Panc1 (cell line): ENCODE measurements around the gene KLF15.

Experiments
- POLR2AphosphoS5 ChIP-seq: IDR thresholded peaks from 2 replicates; pipeline ENCODE4 v1.6.1; 2012; ENCODE audit warnings: mild to moderate bottlenecking, low read depth, low read length, moderate library complexity
- SIN3A ChIP-seq: IDR thresholded peaks from 2 replicates; pipeline ENCODE4 v1.6.1; 2012; ENCODE audit warnings: low read depth, mild to moderate bottlenecking, low read length, moderate library complexity, borderline replicate concordance; ENCODE audit not compliant: insufficient read depth
- TCF7L2 ChIP-seq: IDR thresholded peaks from 2 replicates; pipeline ENCODE4 v1.6.1; 2011; ENCODE audit warnings: mild to moderate bottlenecking, low read depth, low read length, inconsistent platforms
- TF ChIP-seq, protein P1 (sequence below): fragments of 450-650 bp; IDR thresholded peaks from 2 replicates; pipeline ENCODE4 v1.5.1; 2017; ENCODE audit warnings: mild to moderate bottlenecking
- TF ChIP-seq, protein P2 (sequence below), 2 experiments: IDR thresholded peaks; 2 replicates each; pipeline ENCODE4 v1.6.1; 2011 to 2012; ENCODE audit warnings: low read depth in 2 of 2, control low read depth in 1 of 2, low read length in 1 of 2, mild to moderate bottlenecking in 1 of 2, moderate library complexity in 1 of 2; ENCODE audit not compliant: insufficient read depth in 1 of 2

DNA sequence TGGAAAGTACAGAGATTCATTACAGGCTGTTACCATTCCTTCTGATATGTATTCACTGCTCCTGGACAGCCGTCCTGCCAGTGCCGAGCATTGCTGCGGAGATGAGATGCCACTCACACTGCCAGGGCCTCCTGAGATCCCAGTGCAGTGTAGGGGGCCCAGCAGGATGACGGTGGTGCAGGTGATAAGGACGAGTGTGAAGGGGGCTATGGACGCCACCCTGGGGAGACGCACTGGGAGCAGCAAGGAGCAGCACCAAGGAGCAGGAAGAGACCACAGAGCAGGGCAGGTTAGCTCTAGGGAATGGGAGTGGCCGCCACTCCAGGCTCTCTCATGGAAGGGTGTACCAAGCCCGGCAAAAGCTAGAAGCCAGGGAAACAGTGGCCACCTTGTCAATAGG, 4.0 kb upstream of the KLF15 start:
- TF ChIP-seq, protein P1, sequence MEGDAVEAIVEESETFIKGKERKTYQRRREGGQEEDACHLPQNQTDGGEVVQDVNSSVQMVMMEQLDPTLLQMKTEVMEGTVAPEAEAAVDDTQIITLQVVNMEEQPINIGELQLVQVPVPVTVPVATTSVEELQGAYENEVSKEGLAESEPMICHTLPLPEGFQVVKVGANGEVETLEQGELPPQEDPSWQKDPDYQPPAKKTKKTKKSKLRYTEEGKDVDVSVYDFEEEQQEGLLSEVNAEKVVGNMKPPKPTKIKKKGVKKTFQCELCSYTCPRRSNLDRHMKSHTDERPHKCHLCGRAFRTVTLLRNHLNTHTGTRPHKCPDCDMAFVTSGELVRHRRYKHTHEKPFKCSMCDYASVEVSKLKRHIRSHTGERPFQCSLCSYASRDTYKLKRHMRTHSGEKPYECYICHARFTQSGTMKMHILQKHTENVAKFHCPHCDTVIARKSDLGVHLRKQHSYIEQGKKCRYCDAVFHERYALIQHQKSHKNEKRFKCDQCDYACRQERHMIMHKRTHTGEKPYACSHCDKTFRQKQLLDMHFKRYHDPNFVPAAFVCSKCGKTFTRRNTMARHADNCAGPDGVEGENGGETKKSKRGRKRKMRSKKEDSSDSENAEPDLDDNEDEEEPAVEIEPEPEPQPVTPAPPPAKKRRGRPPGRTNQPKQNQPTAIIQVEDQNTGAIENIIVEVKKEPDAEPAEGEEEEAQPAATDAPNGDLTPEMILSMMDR: no peak
- no peak for TF ChIP-seq POLR2AphosphoS5
- TF ChIP-seq, protein P2, sequence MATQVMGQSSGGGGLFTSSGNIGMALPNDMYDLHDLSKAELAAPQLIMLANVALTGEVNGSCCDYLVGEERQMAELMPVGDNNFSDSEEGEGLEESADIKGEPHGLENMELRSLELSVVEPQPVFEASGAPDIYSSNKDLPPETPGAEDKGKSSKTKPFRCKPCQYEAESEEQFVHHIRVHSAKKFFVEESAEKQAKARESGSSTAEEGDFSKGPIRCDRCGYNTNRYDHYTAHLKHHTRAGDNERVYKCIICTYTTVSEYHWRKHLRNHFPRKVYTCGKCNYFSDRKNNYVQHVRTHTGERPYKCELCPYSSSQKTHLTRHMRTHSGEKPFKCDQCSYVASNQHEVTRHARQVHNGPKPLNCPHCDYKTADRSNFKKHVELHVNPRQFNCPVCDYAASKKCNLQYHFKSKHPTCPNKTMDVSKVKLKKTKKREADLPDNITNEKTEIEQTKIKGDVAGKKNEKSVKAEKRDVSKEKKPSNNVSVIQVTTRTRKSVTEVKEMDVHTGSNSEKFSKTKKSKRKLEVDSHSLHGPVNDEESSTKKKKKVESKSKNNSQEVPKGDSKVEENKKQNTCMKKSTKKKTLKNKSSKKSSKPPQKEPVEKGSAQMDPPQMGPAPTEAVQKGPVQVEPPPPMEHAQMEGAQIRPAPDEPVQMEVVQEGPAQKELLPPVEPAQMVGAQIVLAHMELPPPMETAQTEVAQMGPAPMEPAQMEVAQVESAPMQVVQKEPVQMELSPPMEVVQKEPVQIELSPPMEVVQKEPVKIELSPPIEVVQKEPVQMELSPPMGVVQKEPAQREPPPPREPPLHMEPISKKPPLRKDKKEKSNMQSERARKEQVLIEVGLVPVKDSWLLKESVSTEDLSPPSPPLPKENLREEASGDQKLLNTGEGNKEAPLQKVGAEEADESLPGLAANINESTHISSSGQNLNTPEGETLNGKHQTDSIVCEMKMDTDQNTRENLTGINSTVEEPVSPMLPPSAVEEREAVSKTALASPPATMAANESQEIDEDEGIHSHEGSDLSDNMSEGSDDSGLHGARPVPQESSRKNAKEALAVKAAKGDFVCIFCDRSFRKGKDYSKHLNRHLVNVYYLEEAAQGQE (IDR thresholded peaks at IDR 0.05; ENCODE audit: insufficient read depth in 1 of 2, low read depth in 2 of 2, low read length in 1 of 2): no peak
- no peak for TF ChIP-seq TCF7L2
- no peak for TF ChIP-seq SIN3A
